CD1c-positive myeloid dendritic cell (primary cell): ENCODE measurements around the gene PRCP.

ENCODE experiments used
- DNase-seq: peaks from one replicate; pipeline ENCODE4 v3.0.0-alpha.2; 2016; ENCODE audit errors: extremely low spot score

PRCP gene

GRCh38 chr11:82786001-82786400, 114.2 kb downstream of the PRCP start:
- no peak for DNase-seq

- DNase-seq = no peak
These were observed 117.3 kb downstream of the PRCP start for GRCh38 chr11:82782825-82783374.

- no peak for DNase-seq
These were observed 121.5 kb downstream of the PRCP start for GRCh38 chr11:82778776-82779175.

GRCh38 chr11:82776377-82776776, 123.9 kb downstream of the PRCP start:
- no peak for DNase-seq

- DNase-seq = peak; percentile 50
These were observed 124.4 kb downstream of the PRCP start for GRCh38 chr11:82775736-82776346.

- DNase-seq = no peak
These were observed 125.0 kb downstream of the PRCP start for GRCh38 chr11:82775218-82775617.
